HEK293 (cell line): ENCODE results near the gene ARFGAP1.

Experiments
- KLF16 ChIP-seq: fragments of 450-650 bp; formaldehyde crosslinking; IDR thresholded peaks from 2 replicates; pipeline ENCODE4 v1.5.1; 2017; ENCODE audit warnings: missing biosample characterization, missing genetic modification characterization
- TCF7L2 ChIP-seq: IDR thresholded peaks from 2 replicates; pipeline ENCODE4 v1.6.1; 2011; ENCODE audit warnings: low read depth, mild to moderate bottlenecking, inconsistent platforms, low read length, moderate library complexity, borderline replicate concordance
- ZBTB1 ChIP-seq: fragments of 450-650 bp; formaldehyde crosslinking; IDR thresholded peaks from 2 replicates; pipeline ENCODE4 v1.5.1; 2016; ENCODE audit warnings: missing biosample characterization, missing genetic modification characterization
- ZBTB21 ChIP-seq: fragments of 450-650 bp; formaldehyde crosslinking; IDR thresholded peaks from 2 replicates; pipeline ENCODE4 v1.5.1; 2017; ENCODE audit warnings: missing biosample characterization, missing genetic modification characterization
- ZNF132 ChIP-seq: fragments of 450-650 bp; formaldehyde crosslinking; IDR thresholded peaks from 2 replicates; pipeline ENCODE4 v1.5.1; 2017; ENCODE audit warnings: missing biosample characterization, missing genetic modification characterization, borderline replicate concordance
- ZNF174 ChIP-seq: fragments of 450-650 bp; formaldehyde crosslinking; IDR thresholded peaks from 2 replicates; pipeline ENCODE4 v1.5.0; 2017; ENCODE audit warnings: missing biosample characterization, mild to moderate bottlenecking, missing genetic modification characterization
- ZNF175 ChIP-seq: fragments of 450-650 bp; formaldehyde crosslinking; IDR thresholded peaks from 2 replicates; pipeline ENCODE4 v1.5.1; 2016; ENCODE audit warnings: missing biosample characterization, missing genetic modification characterization
- ZNF324 ChIP-seq: fragments of 450-650 bp; formaldehyde crosslinking; IDR thresholded peaks from 2 replicates; pipeline ENCODE4 v1.5.1; 2016; ENCODE audit warnings: missing biosample characterization, missing genetic modification characterization
- ZNF548 ChIP-seq: fragments of 450-650 bp; formaldehyde crosslinking; IDR thresholded peaks from 2 replicates; pipeline ENCODE4 v1.5.1; 2016; ENCODE audit warnings: missing biosample characterization, missing genetic modification characterization
- ZNF660 ChIP-seq: fragments of 450-650 bp; IDR thresholded peaks from 2 replicates; pipeline ENCODE4 v1.5.1; 2018; ENCODE audit warnings: missing biosample characterization, mild to moderate bottlenecking, missing genetic modification characterization
- TF ChIP-seq, protein P1 (sequence below): fragments of 450-650 bp; formaldehyde crosslinking; IDR thresholded peaks from 2 replicates; pipeline ENCODE4 v1.5.1; 2016; ENCODE audit warnings: missing biosample characterization, missing genetic modification characterization
- TF ChIP-seq, protein P2 (sequence below): fragments of 450-650 bp; formaldehyde crosslinking; IDR thresholded peaks from 2 replicates; pipeline ENCODE4 v1.5.1; 2016; ENCODE audit warnings: missing biosample characterization, missing genetic modification characterization

DNA sequence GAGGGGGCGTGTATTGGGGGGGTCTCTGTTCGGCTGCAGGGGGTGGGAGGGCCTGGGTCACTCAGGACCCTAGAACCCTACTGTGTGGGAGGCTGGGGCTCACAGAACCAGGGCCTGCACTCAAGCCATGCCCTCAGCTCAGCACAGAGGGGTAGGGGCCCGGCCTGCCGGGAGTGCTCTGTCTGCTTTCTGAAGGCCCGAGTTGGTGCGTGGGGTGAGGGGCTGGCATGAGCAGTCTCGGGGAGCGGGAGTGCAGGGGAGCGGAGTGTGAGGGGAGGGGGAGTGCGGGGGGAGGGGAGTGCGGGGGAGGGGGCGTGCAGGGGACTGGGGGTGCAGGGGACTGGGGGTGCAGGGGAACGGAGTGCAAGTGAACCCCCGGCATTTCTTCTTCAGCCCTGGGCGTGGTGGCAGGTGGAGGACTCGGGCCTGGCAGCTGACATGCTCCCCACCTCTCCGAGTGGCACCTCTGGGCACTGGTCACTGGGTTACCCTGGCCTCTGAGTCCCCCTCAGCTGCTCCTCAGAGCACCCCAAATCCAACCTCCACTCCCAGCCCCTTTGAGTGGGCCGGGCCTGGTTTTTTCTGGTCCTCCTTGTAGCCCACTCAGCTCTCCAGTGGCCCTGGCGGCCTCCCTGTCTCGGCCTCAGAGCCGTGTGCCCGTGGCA, 21.4 kb downstream of the ARFGAP1 start:
- TF ChIP-seq, protein P1, sequence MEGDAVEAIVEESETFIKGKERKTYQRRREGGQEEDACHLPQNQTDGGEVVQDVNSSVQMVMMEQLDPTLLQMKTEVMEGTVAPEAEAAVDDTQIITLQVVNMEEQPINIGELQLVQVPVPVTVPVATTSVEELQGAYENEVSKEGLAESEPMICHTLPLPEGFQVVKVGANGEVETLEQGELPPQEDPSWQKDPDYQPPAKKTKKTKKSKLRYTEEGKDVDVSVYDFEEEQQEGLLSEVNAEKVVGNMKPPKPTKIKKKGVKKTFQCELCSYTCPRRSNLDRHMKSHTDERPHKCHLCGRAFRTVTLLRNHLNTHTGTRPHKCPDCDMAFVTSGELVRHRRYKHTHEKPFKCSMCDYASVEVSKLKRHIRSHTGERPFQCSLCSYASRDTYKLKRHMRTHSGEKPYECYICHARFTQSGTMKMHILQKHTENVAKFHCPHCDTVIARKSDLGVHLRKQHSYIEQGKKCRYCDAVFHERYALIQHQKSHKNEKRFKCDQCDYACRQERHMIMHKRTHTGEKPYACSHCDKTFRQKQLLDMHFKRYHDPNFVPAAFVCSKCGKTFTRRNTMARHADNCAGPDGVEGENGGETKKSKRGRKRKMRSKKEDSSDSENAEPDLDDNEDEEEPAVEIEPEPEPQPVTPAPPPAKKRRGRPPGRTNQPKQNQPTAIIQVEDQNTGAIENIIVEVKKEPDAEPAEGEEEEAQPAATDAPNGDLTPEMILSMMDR (tag by site-specific recombination) = no peak
- no peak for TF ChIP-seq ZNF132
- TF ChIP-seq ZNF548 (tag by site-specific recombination) = no peak
- TF ChIP-seq KLF16 = no peak
- TF ChIP-seq ZBTB21 (tag by site-specific recombination) = no peak
- no peak for TF ChIP-seq ZNF660 (tag by site-specific recombination)
- no peak for TF ChIP-seq ZNF174 (tag by site-specific recombination)
- no peak for TF ChIP-seq ZNF324 (tag by site-specific recombination)
- TF ChIP-seq, protein P2, sequence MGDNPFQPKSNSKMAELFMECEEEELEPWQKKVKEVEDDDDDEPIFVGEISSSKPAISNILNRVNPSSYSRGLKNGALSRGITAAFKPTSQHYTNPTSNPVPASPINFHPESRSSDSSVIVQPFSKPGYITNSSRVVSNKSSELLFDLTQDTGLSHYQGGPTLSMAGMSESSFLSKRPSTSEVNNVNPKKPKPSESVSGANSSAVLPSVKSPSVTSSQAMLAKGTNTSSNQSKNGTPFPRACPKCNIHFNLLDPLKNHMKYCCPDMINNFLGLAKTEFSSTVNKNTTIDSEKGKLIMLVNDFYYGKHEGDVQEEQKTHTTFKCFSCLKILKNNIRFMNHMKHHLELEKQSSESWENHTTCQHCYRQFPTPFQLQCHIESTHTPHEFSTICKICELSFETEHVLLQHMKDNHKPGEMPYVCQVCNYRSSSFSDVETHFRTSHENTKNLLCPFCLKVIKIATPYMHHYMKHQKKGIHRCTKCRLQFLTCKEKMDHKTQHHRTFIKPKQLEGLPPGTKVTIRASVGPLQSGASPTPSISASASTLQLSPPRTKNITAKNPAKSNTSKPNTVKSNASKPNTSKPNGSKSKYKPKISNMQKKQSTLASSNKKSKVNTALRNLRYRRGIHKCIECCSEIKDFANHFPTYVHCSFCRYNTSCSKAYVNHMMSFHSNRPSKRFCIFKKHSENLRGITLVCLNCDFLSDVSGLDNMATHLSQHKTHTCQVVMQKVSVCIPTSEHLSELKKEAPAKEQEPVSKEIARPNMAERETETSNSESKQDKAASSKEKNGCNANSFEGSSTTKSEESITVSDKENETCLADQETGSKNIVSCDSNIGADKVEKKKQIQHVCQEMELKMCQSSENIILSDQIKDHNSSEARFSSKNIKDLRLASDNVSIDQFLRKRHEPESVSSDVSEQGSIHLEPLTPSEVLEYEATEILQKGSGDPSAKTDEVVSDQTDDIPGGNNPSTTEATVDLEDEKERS (tag by site-specific recombination) = no peak
- TF ChIP-seq ZBTB1 (tag by site-specific recombination) = no peak
- no peak for TF ChIP-seq ZNF175 (tag by site-specific recombination)
- TF ChIP-seq TCF7L2 = no peak
